Stimulated activated memory B cell treated with anti-CD40 and anti-IgM and Interleukin-4, amounts not matched to agents 10 μg/mL and 1 μg/mL and 100 μg/mL, for 72 hours (primary cell): Measurements from ENCODE around the gene SLC22A31.

Source experiments
- ATAC-seq: fragments of 150-1000 bp; cut with Tn5 transposase; 2 replicates; pipeline ENCODE4 v1.10.0; 2021
- H3K27ac Mint-ChIP-seq: one replicate; pipeline ENCODE4 v1.8.0; 2022; ENCODE audit warnings: mild to moderate bottlenecking, mixed read lengths
- H3K27me3 Mint-ChIP-seq: one replicate; pipeline ENCODE4 v1.8.0; 2022; ENCODE audit warnings: mixed read lengths
- H3K36me3 Mint-ChIP-seq: one replicate; pipeline ENCODE4 v1.8.0; 2022; ENCODE audit warnings: mixed read lengths
- H3K4me1 Mint-ChIP-seq: one replicate; pipeline ENCODE4 v1.8.0; 2022; ENCODE audit warnings: mixed read lengths
- H3K4me3 Mint-ChIP-seq: one replicate; pipeline ENCODE4 v1.8.0; 2022; ENCODE audit warnings: mild to moderate bottlenecking, moderate library complexity, mixed read lengths
- H3K9me3 Mint-ChIP-seq: one replicate; pipeline ENCODE4 v1.8.0; 2022; ENCODE audit warnings: mixed read lengths

Gene SLC22A31

GRCh38 chr16:89146211-89147005 is 53.9 kb downstream of the SLC22A31 start:
- H3K4me1 Mint-ChIP-seq: no peaks in the 10 kb centered on the region
- H3K4me3 Mint-ChIP-seq: no peak overlapping the region
- H3K36me3 Mint-ChIP-seq: peaks cover 66% of the 10 kb centered on the region
- H3K9me3 Mint-ChIP-seq: peaks cover 10% of the 10 kb centered on the region
- no peaks in the 10 kb centered on the region for H3K27me3 Mint-ChIP-seq
- no peak overlapping the region for H3K27ac Mint-ChIP-seq
- no peak for ATAC-seq
